Activated T-helper 1 cell treated with anti-CD3 and anti-CD28 coated beads, Interleukin-12 subunit alpha, Interleukin-12 subunit beta, Interleukin-2, Interleukin-4 antibody, amounts not matched to agents 30 ng/mL and 10 ng/mL and 1 ng/mL, durations not matched to agents 14 hours and 24 hours and 36 hours (primary cell): ENCODE measurements around the gene SPZ1. TPM values are rescaled to one million over a fixed set of nuclear protein-coding genes. Genes with fewer than 3 reads are reported as not detected.
"Not testable (repeated sequence)": the region's sequence is repeated elsewhere in the genome, so short reads cannot be mapped to it uniquely, and the experiment has no call there.

Experiments
- DNase-seq: peaks from one replicate; pipeline ENCODE4 v3.0.0; 2021; ENCODE audit warnings: low spot score
- H3K27ac Mint-ChIP-seq: one replicate; pipeline ENCODE4 v1.8.0; 2021; ENCODE audit warnings: mild to moderate bottlenecking, mixed read lengths
- H3K27me3 Mint-ChIP-seq: one replicate; pipeline ENCODE4 v1.8.0; 2022; ENCODE audit warnings: mild to moderate bottlenecking, moderate library complexity, mixed read lengths; ENCODE audit not compliant: insufficient read depth
- H3K36me3 Mint-ChIP-seq: one replicate; pipeline ENCODE4 v1.8.0; 2021; ENCODE audit warnings: low read depth, mixed read lengths
- H3K4me1 Mint-ChIP-seq: one replicate; pipeline ENCODE4 v1.8.0; 2021; ENCODE audit warnings: low read depth, mixed read lengths
- H3K4me3 Mint-ChIP-seq: one replicate; pipeline ENCODE4 v1.8.0; 2021; ENCODE audit warnings: mild to moderate bottlenecking, moderate library complexity, mixed read lengths
- H3K9me3 Mint-ChIP-seq: one replicate; pipeline ENCODE4 v1.8.0; 2021; ENCODE audit warnings: mixed read lengths
- intact Hi-C: fragments of 100-400 bp; cut with micrococcal nuclease; formaldehyde crosslinking; loops from one replicate; pipeline ENCODE4 v1.15.1; 2024
- total RNA-seq: library from RNA; stranded (reverse); gene quantifications from 2 replicates; pipeline ENCODE4 v1.2.3, GENCODE V29; 2022

Gene SPZ1
- total RNA-seq, 1 donor from 2014 or later, result not detected

- H3K27ac Mint-ChIP-seq, H3K4me3 Mint-ChIP-seq, H3K27me3 Mint-ChIP-seq, DNase-seq, H3K4me1 Mint-ChIP-seq, H3K9me3 Mint-ChIP-seq, H3K36me3 Mint-ChIP-seq: not testable (repeated sequence)
- intact Hi-C loops, result loop anchor here (10.0 kb wide), 1 partner anchor 426 kb away; no protein-coding TSS in a partner anchor
These were observed 19.0 kb upstream of the SPZ1 start for GRCh38 chr5:80300796-80301195.

DNA sequence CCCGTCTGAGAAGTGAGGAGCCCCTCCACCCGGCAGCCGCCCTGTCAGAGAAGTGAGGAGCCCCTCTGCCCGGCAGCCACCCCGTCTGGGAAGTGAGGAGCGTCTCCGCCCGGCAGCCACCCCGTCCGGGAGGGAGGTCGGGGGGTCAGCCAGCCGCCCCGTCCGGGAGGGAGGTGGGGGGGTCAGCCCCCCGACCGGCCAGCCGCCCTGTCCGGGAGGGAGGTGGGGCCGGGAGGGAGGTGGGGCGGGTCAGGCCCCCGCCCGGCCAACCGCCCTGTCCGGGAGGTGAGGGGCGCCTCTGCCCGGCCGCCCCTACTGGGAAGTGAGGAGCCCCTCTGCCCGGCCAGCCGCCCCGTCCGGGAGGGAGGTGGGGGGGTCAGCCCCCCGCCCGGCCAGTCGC is 18.5 kb upstream of the SPZ1 start:
- not testable (repeated sequence) for H3K36me3 Mint-ChIP-seq, H3K4me1 Mint-ChIP-seq, DNase-seq, H3K27me3 Mint-ChIP-seq, H3K4me3 Mint-ChIP-seq, H3K27ac Mint-ChIP-seq, H3K9me3 Mint-ChIP-seq
- intact Hi-C loops, result loop anchor here (10.0 kb wide), 1 partner anchor 427 kb away; no protein-coding TSS in a partner anchor

DNA sequence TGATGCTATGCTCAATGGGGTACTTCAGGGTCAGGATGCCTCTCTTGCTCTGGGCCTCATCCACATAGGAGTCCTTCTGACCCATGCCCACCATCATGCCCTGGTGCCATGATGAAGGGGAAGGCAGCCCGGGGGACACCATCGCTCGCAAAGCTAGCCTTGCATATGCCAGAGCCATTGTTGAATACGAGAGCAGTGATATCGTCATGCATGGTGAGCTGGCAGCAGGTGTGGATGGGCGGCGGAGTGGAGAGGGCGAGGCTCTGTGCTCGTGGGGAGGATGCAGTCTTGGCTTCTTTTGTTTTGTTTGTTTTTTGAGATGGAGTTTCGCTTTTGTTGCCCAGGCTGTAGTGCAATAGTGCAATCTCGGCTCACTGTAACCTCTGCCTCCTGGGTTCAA is 17.2 kb upstream of the SPZ1 start:
- Mint-ChIP-seq H3K36me3 (no peaks in the 10 kb centered on the region), H3K27ac (peak overlapping the region; percentile 12), H3K9me3 (no peaks in the 10 kb centered on the region), H3K4me3 (no peak overlapping the region), H3K27me3 (peaks cover 5% of the 10 kb centered on the region), H3K4me1 (no peaks in the 10 kb centered on the region)
- no peak for DNase-seq
- intact Hi-C loops, result loop anchor here (10.0 kb wide), 1 partner anchor 428 kb away; no protein-coding TSS in a partner anchor

- no peak overlapping the region for H3K27ac Mint-ChIP-seq
- intact Hi-C loops, result loop anchor here (5.0 to 10.0 kb wide), 2 partner anchors 116 to 434 kb away; no protein-coding TSS in a partner anchor
These were observed 11.3 kb upstream of the SPZ1 start for GRCh38 chr5:80308526-80308925.

DNA sequence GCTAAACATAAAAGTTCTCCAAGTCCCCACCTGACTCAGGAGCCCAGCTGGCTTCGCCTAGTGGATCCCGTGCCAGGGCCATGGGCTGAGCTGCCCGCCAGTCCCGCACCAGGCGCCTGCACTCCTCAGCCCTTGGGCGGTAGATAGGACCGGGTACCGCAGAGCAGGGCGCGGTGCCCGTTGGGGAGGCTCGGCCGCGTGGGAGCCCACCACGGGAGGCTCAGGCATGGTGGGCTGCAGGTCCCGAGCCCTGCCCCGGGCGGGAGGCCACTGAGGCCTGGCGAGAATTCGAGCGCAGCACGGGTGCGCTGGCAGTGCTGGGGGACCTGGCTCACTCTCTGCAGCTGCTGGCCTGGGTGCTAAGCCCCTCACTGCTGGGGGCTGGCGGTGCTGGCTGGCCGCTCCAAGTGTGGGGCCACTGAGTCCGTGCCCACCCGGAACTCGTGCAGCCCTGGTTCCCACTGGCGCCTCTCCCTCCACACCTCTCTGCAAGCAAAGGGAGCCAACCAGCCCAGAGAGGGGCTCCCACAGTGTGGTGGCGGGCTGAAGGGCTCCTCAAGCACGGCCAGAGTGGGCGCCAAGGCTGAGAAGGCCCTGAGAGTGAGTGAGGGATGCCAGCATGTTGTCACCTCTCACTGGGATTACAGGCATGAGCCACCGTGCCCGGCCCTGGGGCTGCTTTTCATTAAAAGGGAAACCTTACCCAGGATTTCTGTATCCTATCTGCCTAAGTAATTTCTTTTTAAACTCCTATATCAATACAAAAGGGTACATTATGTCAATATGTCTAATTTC is 9.7 kb upstream of the SPZ1 start:
- Mint-ChIP-seq H3K9me3 (no peaks in the 10 kb centered on the region), H3K27me3 (peaks cover 8% of the 10 kb centered on the region), H3K4me1 (no peaks in the 10 kb centered on the region), H3K4me3 (no peak overlapping the region), H3K36me3 (no peaks in the 10 kb centered on the region), H3K27ac (no peak overlapping the region)
- no peak for DNase-seq
- intact Hi-C loops, result loop anchor here (5.0 to 10.0 kb wide), 2 partner anchors 118 to 435 kb away; no protein-coding TSS in a partner anchor

More at GRCh38 chr5:80308526-80308925, 11.3 kb upstream of the SPZ1 start:
- DNase-seq, result no peak
- Mint-ChIP-seq H3K4me1 (no peaks in the 10 kb centered on the region), H3K9me3 (no peaks in the 10 kb centered on the region), H3K27me3 (peaks cover 8% of the 10 kb centered on the region), H3K4me3 (no peak overlapping the region), H3K36me3 (no peaks in the 10 kb centered on the region)

GRCh38 chr5:80315244-80315643 is 4.6 kb upstream of the SPZ1 start:
- intact Hi-C loops, result no loop called here

GRCh38 chr5:80318212-80318611 is 1.6 kb upstream of the SPZ1 start:
- no peak for DNase-seq
- Mint-ChIP-seq H3K27me3 (peaks cover 35% of the 10 kb centered on the region), H3K36me3 (no peaks in the 10 kb centered on the region), H3K27ac (no peak overlapping the region), H3K4me3 (no peak overlapping the region), H3K4me1 (no peaks in the 10 kb centered on the region), H3K9me3 (no peaks in the 10 kb centered on the region)
- intact Hi-C loops, result no loop called here

More at GRCh38 chr5:80315244-80315643, 4.6 kb upstream of the SPZ1 start:
- no peaks in the 10 kb centered on the region for H3K9me3 Mint-ChIP-seq
- H3K27me3 Mint-ChIP-seq, result peaks cover 33% of the 10 kb centered on the region
- no peaks in the 10 kb centered on the region for H3K4me1 Mint-ChIP-seq
- no peak overlapping the region for H3K27ac Mint-ChIP-seq
- H3K4me3 Mint-ChIP-seq, result no peak overlapping the region
- DNase-seq, result no peak
- H3K36me3 Mint-ChIP-seq, result no peaks in the 10 kb centered on the region

- H3K27me3 Mint-ChIP-seq, result peaks cover 19% of the 10 kb centered on the region
- H3K9me3 Mint-ChIP-seq, result no peaks in the 10 kb centered on the region
- no peak for DNase-seq
- intact Hi-C loops, result no loop called here
- no peaks in the 10 kb centered on the region for H3K4me1 Mint-ChIP-seq
- H3K4me3 Mint-ChIP-seq, result no peak overlapping the region
- H3K27ac Mint-ChIP-seq, result no peak overlapping the region
- H3K36me3 Mint-ChIP-seq, result no peaks in the 10 kb centered on the region
These were observed 5.1 kb downstream of the SPZ1 start for GRCh38 chr5:80324912-80325311.

GRCh38 chr5:80326468-80326867 is 6.7 kb downstream of the SPZ1 start:
- intact Hi-C loops, result no loop called here
- Mint-ChIP-seq H3K9me3 (no peaks in the 10 kb centered on the region), H3K4me1 (no peaks in the 10 kb centered on the region), H3K36me3 (no peaks in the 10 kb centered on the region), H3K27ac (no peak overlapping the region), H3K27me3 (peaks cover 11% of the 10 kb centered on the region), H3K4me3 (no peak overlapping the region)
- no peak for DNase-seq

DNA sequence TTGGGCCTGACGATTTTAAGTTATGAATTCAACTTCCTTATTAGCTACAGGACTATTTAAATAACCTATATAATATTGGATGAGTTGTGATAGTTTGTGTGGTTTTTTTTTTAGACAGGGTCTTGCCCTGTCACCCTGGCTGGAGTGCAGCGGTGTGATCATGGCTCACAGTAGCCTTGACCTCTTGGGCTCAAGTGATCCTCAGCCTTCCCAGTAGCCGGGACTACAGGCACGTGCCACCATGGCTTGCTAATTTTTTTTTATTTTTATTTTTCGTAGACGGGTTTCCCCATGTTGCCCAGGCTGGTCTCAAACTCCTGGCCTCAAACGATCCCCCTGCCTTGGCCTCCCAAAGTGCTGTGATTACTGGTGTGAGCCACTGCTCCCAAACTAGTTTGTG is 17.6 kb downstream of the SPZ1 start:
- no peaks in the 10 kb centered on the region for H3K36me3 Mint-ChIP-seq
- H3K27me3 Mint-ChIP-seq, result peaks cover 14% of the 10 kb centered on the region
- no peak for DNase-seq
- no peaks in the 10 kb centered on the region for H3K4me1 Mint-ChIP-seq
- no peak overlapping the region for H3K4me3 Mint-ChIP-seq
- H3K9me3 Mint-ChIP-seq, result no peaks in the 10 kb centered on the region
- no peak overlapping the region for H3K27ac Mint-ChIP-seq
- intact Hi-C loops, result no loop called here

DNA sequence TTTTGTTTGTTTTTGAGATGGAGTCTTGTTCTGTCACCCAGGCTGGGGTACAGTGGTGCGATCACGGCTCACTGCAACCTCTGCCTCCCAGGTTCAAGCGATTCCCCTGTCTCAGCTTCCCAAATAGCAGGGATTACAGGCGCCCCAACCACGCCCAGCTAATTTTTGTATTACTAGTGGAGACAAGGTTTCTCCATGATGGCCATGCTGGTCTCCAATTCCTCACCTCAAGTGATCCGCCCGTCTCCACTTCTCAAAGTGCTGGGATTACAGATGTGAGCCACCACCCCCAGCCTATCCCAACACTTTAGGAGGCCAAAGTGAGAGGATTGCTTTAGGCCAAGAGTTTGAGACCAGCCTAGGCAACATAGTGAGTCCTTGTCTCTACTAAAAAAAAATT is 19.3 kb downstream of the SPZ1 start:
- intact Hi-C loops, result no loop called here
- H3K27me3 Mint-ChIP-seq, result peaks cover 14% of the 10 kb centered on the region
- no peaks in the 10 kb centered on the region for H3K4me1 Mint-ChIP-seq
- DNase-seq, result no peak
- H3K4me3 Mint-ChIP-seq, result no peak overlapping the region
- H3K36me3 Mint-ChIP-seq, result no peaks in the 10 kb centered on the region
- no peaks in the 10 kb centered on the region for H3K9me3 Mint-ChIP-seq
- H3K27ac Mint-ChIP-seq, result no peak overlapping the region

DNA sequence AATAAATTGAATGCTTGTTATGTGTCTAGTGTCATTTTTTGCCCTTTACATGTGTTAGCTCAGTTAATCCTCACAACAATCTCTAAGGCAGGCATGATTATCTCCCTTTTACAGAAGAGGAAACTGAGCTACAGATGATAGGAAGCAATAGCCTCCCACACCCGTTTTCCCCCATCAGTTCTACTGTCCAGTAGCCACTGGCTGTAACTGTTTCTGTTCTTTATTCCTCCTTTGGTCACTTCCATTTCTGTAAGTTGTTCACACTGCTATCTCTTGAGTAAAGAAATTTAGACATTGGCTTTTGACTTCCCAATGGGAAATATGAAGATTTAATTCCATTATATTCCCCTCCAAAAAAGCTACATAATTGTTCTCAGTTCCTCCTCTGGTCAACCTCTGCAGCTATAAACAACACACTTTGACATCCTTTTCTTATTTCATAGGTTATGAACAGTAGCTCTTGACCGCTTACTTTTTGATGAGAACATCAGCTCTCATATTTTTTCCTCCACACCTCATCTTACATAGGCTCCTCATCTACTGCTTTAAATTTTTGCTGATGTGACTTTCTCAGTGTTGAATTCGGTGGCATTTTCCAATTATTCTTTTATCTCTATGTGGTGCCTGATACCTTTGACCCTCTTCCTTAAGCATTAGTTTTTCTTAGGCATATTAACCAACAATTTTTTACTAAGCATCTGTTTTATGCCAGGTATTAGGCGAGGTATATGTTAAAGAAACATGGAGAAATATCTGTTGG is 21.4 kb downstream of the SPZ1 start:
- Mint-ChIP-seq H3K4me1 (no peaks in the 10 kb centered on the region), H3K9me3 (no peaks in the 10 kb centered on the region), H3K27ac (no peak overlapping the region), H3K4me3 (no peak overlapping the region), H3K36me3 (no peaks in the 10 kb centered on the region), H3K27me3 (peaks cover 7% of the 10 kb centered on the region)
- intact Hi-C loops, result no loop called here
- DNase-seq, result no peak

- Mint-ChIP-seq H3K27me3 (peaks cover 5% of the 10 kb centered on the region), H3K9me3 (no peaks in the 10 kb centered on the region), H3K27ac (no peak overlapping the region), H3K36me3 (no peaks in the 10 kb centered on the region), H3K4me1 (no peaks in the 10 kb centered on the region), H3K4me3 (no peak overlapping the region)
- DNase-seq, result no peak
- intact Hi-C loops, result no loop called here
These were observed 23.3 kb downstream of the SPZ1 start for GRCh38 chr5:80343067-80343466.
